ENCODE measurements around the gene IFIT1B. TPM values are rescaled to one million over a fixed set of nuclear protein-coding genes. Genes with fewer than 3 reads are reported as not detected.

The IFIT1B gene
- total RNA-seq, 1 donor from 2014 or later, result not detected

DNA sequence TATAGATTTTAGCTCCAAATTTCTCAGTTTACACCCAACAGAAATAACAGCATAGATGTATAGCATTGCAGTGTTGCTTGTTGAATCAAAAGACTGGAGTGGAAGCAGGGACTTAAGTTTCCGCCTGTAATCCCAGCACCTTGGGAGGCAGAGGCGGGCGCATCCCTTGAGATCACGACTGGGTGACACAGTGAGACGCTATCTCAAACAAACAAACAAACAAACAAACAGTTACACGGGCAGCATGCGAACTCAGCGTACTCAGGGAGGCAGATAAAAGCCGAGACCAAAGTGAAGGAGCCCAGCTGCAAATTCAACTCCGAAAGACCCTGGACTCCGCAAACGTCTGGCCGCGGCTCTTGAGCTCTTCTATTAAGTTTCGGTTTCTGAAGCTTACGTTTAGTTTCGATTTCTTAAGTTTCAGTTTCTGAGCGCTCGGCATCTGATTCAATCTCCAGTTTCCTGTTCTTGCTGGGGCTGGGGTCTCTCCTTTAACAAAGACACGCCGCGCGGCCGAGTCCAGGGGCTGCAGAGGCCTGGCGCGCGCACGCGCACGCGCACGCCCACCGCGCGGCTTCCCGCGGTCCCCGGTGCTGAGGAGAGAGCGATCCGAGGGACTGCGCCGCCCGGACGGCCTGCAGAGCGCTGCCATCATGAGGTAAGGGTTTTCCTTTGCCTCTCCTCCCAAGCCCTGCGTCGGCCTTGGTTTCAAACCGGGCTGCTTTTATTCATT lies 36.5 kb downstream of the IFIT1B start, which contains the start of gene IFIT5:
Gene IFIT5 (plus strand): TSS at position 423 of the 733 bp plus-strand sequence. CDS start 231 bp downstream, at position 654.
- Mint-ChIP-seq H3K9me3 (peaks cover 11% of the 10 kb centered on the region), H3K4me1 (ENCODE audit: low read depth) (peaks cover 72% of the 10 kb centered on the region), H3K36me3 (ENCODE audit: low read depth) (peaks cover 38% of the 10 kb centered on the region), H3K4me3 (peak within 1 kb of the TSS; percentile 92), H3K27ac (peak within 1 kb of the TSS; percentile 97), H3K27me3 (ENCODE audit: insufficient read depth) (no peaks in the 10 kb centered on the region)
- DNase-seq (ENCODE audit: low spot score), result peak; percentile 65
- intact Hi-C loops (cut with micrococcal nuclease), result loop anchor here (1.0 to 10.0 kb wide), 7 partner anchors 22 to 590 kb away; partner anchors contain the start of genes FAS, IFIT1, KIF20B and PANK1

GRCh38 chr10:89414879-89415821 lies 37.3 kb downstream of the IFIT1B start:
- H3K4me3 Mint-ChIP-seq, result peak overlapping the region; percentile 92
- peak overlapping the region; percentile 97 for H3K27ac Mint-ChIP-seq
- H3K36me3 Mint-ChIP-seq (ENCODE audit: low read depth), result peaks cover 38% of the 10 kb centered on the region
- peaks cover 11% of the 10 kb centered on the region for H3K9me3 Mint-ChIP-seq
- peaks cover 76% of the 10 kb centered on the region for H3K4me1 Mint-ChIP-seq (ENCODE audit: low read depth)
- DNase-seq (ENCODE audit: low spot score), result peak; percentile 27
- intact Hi-C loops (cut with micrococcal nuclease), result loop anchor here (1.0 to 10.0 kb wide), 8 partner anchors 11 to 590 kb away; partner anchors contain the start of genes FAS, IFIT1, KIF20B and PANK1
- no peaks in the 10 kb centered on the region for H3K27me3 Mint-ChIP-seq (ENCODE audit: insufficient read depth)

- intact Hi-C loops (cut with micrococcal nuclease), result loop anchor here (10.0 kb wide), 2 partner anchors 532 to 592 kb away; partner anchors contain the start of gene STAMBPL1
- Mint-ChIP-seq H3K4me3 (peak overlapping the region; percentile 92), H3K27ac (no peak overlapping the region), H3K27me3 (ENCODE audit: insufficient read depth) (no peaks in the 10 kb centered on the region), H3K36me3 (ENCODE audit: low read depth) (peaks cover 46% of the 10 kb centered on the region), H3K9me3 (peaks cover 11% of the 10 kb centered on the region), H3K4me1 (ENCODE audit: low read depth) (peaks cover 66% of the 10 kb centered on the region)
- DNase-seq (ENCODE audit: low spot score), result no peak
Observed at GRCh38 chr10:89416465-89416864, 38.6 kb downstream of the IFIT1B start.

DNA sequence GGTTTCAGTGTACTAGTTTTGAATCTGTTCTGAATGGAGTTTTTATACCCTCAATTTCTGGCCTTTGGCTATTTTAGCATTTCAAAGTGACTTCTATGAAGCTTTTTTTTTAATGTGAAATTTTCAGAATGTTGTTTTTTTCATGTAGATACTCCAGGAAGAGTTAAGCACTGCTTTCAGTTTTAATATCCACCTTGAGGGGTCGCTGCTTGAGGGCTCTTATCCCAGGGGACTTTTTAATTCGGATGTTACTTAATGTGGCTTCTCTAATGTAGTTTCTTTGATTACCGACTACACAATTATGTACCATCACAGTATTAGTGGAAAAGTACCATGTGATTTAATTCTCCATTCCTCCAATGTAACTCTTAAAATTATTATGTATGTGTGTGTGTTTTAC lies 41.7 kb downstream of the IFIT1B start:
- H3K4me1 Mint-ChIP-seq (ENCODE audit: low read depth), result peaks cover 39% of the 10 kb centered on the region
- no peaks in the 10 kb centered on the region for H3K27me3 Mint-ChIP-seq (ENCODE audit: insufficient read depth)
- no peaks in the 10 kb centered on the region for H3K9me3 Mint-ChIP-seq
- H3K4me3 Mint-ChIP-seq, result no peak overlapping the region
- intact Hi-C loops (cut with micrococcal nuclease), result loop anchor here (10.0 kb wide), 2 partner anchors 535 to 595 kb away; partner anchors contain the start of gene STAMBPL1
- peaks cover 45% of the 10 kb centered on the region for H3K36me3 Mint-ChIP-seq (ENCODE audit: low read depth)
- H3K27ac Mint-ChIP-seq, result no peak overlapping the region
- DNase-seq (ENCODE audit: low spot score), result no peak

GRCh38 chr10:89421018-89421476 lies 43.2 kb downstream of the IFIT1B start:
- Mint-ChIP-seq H3K27ac (no peak overlapping the region), H3K27me3 (ENCODE audit: insufficient read depth) (no peaks in the 10 kb centered on the region), H3K4me1 (ENCODE audit: low read depth) (peaks cover 30% of the 10 kb centered on the region), H3K4me3 (no peak overlapping the region), H3K36me3 (ENCODE audit: low read depth) (peaks cover 41% of the 10 kb centered on the region), H3K9me3 (no peaks in the 10 kb centered on the region)
- DNase-seq (ENCODE audit: low spot score), result no peak
- intact Hi-C loops (cut with micrococcal nuclease), result loop anchor here (10.0 kb wide), 1 partner anchor 1444 kb away; no protein-coding TSS in a partner anchor

DNA sequence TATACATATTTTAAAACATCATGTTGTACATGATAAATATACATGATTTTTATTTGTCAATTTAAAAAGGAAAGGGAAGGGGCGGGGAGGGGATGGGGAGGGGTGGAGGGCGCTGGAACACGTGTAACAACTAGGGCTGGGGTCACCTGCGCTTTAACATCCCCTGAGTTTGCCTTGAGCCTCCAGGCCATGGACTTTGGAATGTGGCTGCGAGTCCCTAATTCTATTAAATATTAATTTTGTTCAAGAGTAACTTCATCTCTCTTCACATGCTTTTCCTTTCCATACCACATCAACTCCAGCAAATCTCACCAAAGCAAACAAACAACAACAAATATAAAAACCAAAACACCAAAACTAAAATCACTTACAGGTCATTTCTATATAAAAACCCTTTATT lies 47.1 kb downstream of the IFIT1B start:
- Mint-ChIP-seq H3K27ac (no peak overlapping the region), H3K4me3 (no peak overlapping the region), H3K4me1 (ENCODE audit: low read depth) (no peaks in the 10 kb centered on the region), H3K9me3 (no peaks in the 10 kb centered on the region), H3K27me3 (ENCODE audit: insufficient read depth) (peaks cover 5% of the 10 kb centered on the region), H3K36me3 (ENCODE audit: low read depth) (peaks cover 21% of the 10 kb centered on the region)
- intact Hi-C loops (cut with micrococcal nuclease), result loop anchor here (10.0 kb wide), 1 partner anchor 1440 kb away; no protein-coding TSS in a partner anchor
- no peak for DNase-seq (ENCODE audit: low spot score)

DNA sequence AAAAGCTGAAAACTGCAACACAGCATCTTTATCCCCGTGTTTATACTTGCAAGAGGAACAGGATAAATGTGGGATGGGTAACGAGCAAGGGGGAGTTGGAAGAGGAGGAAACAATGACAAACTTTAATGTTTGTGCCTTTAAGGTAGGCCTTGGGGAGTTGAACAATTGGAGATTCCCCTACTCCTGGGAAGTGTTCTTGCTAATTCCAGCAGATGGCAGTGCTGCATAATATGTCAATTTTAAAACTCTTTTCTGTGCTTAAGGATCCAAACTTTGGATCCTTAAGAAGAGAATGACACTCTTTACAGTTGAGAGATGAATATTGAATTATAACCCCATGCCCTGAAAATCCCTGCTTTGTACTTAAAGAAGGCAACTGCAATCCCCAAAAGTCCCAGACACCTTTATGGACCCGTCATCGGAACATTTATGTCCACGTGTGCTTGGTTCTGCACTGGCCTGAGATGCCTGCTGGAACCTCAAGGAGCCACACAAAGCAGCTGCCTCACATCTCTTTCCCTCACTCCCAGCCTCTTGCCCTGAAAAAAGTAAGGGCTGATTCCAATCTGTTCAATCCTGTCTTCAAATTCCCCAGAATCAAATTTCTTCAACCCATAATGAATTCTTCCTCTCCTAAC lies 48.5 kb downstream of the IFIT1B start:
- H3K36me3 Mint-ChIP-seq (ENCODE audit: low read depth), result peaks cover 11% of the 10 kb centered on the region
- H3K4me3 Mint-ChIP-seq, result no peak overlapping the region
- no peaks in the 10 kb centered on the region for H3K9me3 Mint-ChIP-seq
- peaks cover 5% of the 10 kb centered on the region for H3K27me3 Mint-ChIP-seq (ENCODE audit: insufficient read depth)
- no peak overlapping the region for H3K27ac Mint-ChIP-seq
- intact Hi-C loops (cut with micrococcal nuclease), result loop anchor here (1.0 to 10.0 kb wide), 3 partner anchors 11 to 1438 kb away; no protein-coding TSS in a partner anchor
- H3K4me1 Mint-ChIP-seq (ENCODE audit: low read depth), result no peaks in the 10 kb centered on the region
- no peak for DNase-seq (ENCODE audit: low spot score)

DNA sequence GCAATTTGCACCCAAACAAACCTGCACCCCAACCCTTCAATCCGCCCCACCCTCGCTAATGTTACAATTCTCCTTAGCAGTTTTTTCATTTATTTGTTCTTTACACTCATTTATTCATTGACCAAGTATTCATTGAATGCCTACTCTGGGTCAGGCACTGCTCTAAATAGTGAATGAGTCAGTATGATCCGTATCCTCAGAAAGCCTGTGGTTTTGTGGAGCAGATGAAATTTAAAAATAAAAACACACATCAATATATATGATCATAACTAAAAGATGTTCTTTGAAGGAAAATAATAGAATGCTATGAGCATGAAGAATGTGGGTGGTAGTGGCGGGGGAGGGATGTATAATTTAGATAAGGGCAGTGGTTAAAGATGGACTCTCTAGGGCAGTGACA lies 49.8 kb downstream of the IFIT1B start:
- DNase-seq (ENCODE audit: low spot score), result no peak
- Mint-ChIP-seq H3K4me3 (no peak overlapping the region), H3K36me3 (ENCODE audit: low read depth) (peaks cover 6% of the 10 kb centered on the region), H3K27me3 (ENCODE audit: insufficient read depth) (peaks cover 14% of the 10 kb centered on the region), H3K27ac (no peak overlapping the region), H3K9me3 (no peaks in the 10 kb centered on the region), H3K4me1 (ENCODE audit: low read depth) (no peaks in the 10 kb centered on the region)
- intact Hi-C loops (cut with micrococcal nuclease), result loop anchor here (10.0 kb wide), 1 partner anchor 1437 kb away; no protein-coding TSS in a partner anchor

DNA sequence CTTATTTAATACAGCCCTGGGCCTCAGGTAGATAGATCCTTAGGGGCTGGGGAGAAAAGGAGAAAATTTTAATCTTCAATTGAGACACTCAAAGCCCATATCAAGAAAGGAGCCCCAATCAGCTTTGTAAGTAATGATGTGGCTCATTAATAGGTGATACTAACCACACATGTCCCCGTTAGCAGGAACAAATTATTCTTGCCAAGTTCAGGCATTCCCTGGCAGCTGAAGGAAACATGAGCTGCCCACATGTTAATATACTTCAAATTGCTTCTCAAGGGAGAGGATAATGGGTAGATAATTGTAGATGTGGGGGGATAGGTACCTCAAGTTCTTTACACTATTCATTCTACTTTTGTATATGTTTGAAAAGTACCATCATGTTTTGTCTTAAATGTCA lies 51.0 kb downstream of the IFIT1B start:
- intact Hi-C loops (cut with micrococcal nuclease), result loop anchor here (10.0 kb wide), 1 partner anchor 1436 kb away; no protein-coding TSS in a partner anchor
- H3K36me3 Mint-ChIP-seq (ENCODE audit: low read depth), result peaks cover 2% of the 10 kb centered on the region

DNA sequence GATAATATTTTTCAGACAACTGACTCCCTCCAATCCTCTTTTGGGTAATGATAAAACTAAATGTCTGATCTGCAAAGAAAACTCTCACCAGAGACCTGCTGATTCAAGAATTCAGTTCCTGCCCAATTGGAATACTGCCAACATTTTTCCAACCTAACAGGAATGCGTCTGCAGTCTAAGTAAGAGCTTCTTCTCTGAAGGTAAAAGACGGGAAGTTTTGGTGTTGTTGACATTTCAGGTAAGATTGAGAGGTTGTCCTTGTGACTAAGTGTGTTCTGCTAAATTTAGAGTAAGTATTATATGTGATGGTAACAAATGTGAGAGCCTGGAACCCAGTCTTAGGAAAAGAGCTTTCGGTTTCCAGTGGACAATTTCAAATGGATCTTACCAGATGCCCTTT lies 54.1 kb downstream of the IFIT1B start:
- intact Hi-C loops (cut with micrococcal nuclease), result no loop called here
- H3K4me3 Mint-ChIP-seq, result no peak overlapping the region
- no peaks in the 10 kb centered on the region for H3K4me1 Mint-ChIP-seq (ENCODE audit: low read depth)
- no peaks in the 10 kb centered on the region for H3K36me3 Mint-ChIP-seq (ENCODE audit: low read depth)
- peaks cover 39% of the 10 kb centered on the region for H3K27me3 Mint-ChIP-seq (ENCODE audit: insufficient read depth)
- no peak for DNase-seq (ENCODE audit: low spot score)
- H3K27ac Mint-ChIP-seq, result no peak overlapping the region
- H3K9me3 Mint-ChIP-seq, result no peaks in the 10 kb centered on the region

More for the DNA sequence above, 51.0 kb downstream of the IFIT1B start:
- Mint-ChIP-seq H3K9me3 (no peaks in the 10 kb centered on the region), H3K27ac (no peak overlapping the region), H3K27me3 (ENCODE audit: insufficient read depth) (peaks cover 22% of the 10 kb centered on the region), H3K4me1 (ENCODE audit: low read depth) (no peaks in the 10 kb centered on the region), H3K4me3 (no peak overlapping the region)
- no peak for DNase-seq (ENCODE audit: low spot score)
